Bronchial epithelial cell (primary cell): Measurements from ENCODE around the gene VHLL. TPM values are rescaled to one million over a fixed set of nuclear protein-coding genes. Genes with fewer than 3 reads are reported as not detected.
A peak's percentile ranks its signal among the peaks of the same experiment; 100 is the strongest.
"Not testable (repeated sequence)": the region's sequence is repeated elsewhere in the genome, so short reads cannot be mapped to it uniquely, and the experiment has no call there.

Experiments used
- DNase-seq: peaks from one replicate; pipeline ENCODE4 v3.0.0-alpha.2; 2010; ENCODE audit warnings: low read depth
- FAIRE-seq: peaks from 2 replicates; lab custom pipeline; 2011; peaks lifted over from hg19 to GRCh38; lab: Jason Lieb, UNC
- H3K27me3 ChIP-seq: 2 replicates; pipeline ENCODE4 v1.5.1; 2011; ENCODE audit warnings: low read length; ENCODE audit not compliant: control insufficient read depth, insufficient read depth
- H3K36me3 ChIP-seq: 2 replicates; pipeline ENCODE4 v1.5.1; 2011; ENCODE audit warnings: low read length; ENCODE audit not compliant: control insufficient read depth, insufficient read depth
- H3K4me3 ChIP-seq: 2 replicates; pipeline ENCODE4 v1.5.1; 2011; ENCODE audit warnings: mild to moderate bottlenecking, low read depth, low read length, control low read depth
- CTCF ChIP-seq: IDR thresholded peaks from 2 replicates; pipeline ENCODE4 v1.5.1; 2011; ENCODE audit warnings: mild to moderate bottlenecking, moderate library complexity, low read length, control low read depth, inconsistent platforms; ENCODE audit not compliant: insufficient read depth, severe bottlenecking
- total RNA-seq: library from RNA; depleted of rRNA; stranded (reverse); fragments of >200 nt; gene quantifications from 2 replicates; pipeline ENCODE4 v1.2.1, GENCODE V29; 2014

VHLL gene
- 0.26 and 0.77 TPM in 2 replicates for total RNA-seq

DNA sequence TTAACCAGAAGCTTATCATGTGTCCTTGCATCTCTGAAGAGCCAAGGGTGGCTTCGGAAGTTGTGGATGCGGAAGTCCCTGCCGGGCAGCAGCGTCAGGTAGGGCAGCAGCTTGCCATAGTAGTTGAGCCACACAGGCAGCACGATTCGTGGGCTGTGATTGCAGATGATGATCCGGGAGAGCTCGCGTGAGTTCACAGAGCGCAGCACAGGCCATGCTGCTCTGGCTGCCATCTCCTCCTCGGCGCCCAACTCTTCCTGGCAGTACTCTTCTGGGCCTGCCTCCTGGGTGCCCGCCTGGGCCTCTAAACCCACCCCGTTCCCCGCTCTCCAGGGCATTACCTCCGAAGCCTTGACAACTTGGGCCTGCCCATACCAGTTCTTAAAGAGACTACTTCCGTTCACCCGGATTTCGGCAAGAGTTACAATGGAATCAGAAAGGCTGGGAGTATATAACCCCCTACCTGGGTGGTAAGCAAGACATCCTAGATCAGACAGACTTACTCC, at the start of gene VHLL:
Gene VHLL, minus strand, starts transcription at position 456 of the 506 bp plus-strand sequence. Its CDS starts 118 bp downstream, at position 338.
- Histone ChIP-seq H3K27me3 (no peaks in the 10 kb centered on the region), H3K4me3 (no peak within 1 kb of the TSS), H3K36me3 (peaks cover 1% of the 10 kb centered on the region)
- FAIRE-seq: no peak
- TF ChIP-seq CTCF: no peak
- no peak for DNase-seq

- FAIRE-seq: no peak
- Histone ChIP-seq H3K4me3 (no peak overlapping the region), H3K27me3 (no peaks in the 10 kb centered on the region), H3K36me3 (no peaks in the 10 kb centered on the region)
- no peak for TF ChIP-seq CTCF
- DNase-seq: no peak
Observed at GRCh38 chr1:156347331-156347730, 48.2 kb upstream of the VHLL start.

- H3K27me3 ChIP-seq: no peaks in the 10 kb centered on the region
- DNase-seq (no peak), FAIRE-seq (no peak)
- no peaks in the 10 kb centered on the region for H3K36me3 ChIP-seq
- TF ChIP-seq CTCF: no peak
- no peak overlapping the region for H3K4me3 ChIP-seq
Observed at GRCh38 chr1:156346636-156347035, 47.5 kb upstream of the VHLL start.

DNA sequence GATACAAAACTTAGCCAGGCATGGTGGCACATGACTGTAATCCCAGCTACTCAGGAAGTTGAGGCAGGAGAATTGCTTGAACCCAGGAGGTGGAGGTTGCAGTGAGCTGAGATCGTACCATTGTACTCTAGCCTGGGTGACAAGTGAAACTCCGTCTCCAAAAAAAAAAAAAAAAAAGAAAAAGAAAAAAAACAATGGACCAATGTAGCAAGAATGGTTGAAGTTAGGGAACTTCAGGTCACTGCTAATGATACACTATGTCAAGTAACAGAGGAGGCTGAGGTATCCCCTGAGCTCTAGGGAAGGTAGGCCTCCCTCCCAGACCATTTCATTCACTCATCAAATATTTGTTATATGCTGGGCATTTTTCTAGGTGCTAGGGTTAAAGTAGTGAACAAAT, 46.9 kb upstream of the VHLL start:
- not testable (repeated sequence) for H3K27me3 ChIP-seq, FAIRE-seq, DNase-seq, H3K36me3 ChIP-seq, H3K4me3 ChIP-seq

DNA sequence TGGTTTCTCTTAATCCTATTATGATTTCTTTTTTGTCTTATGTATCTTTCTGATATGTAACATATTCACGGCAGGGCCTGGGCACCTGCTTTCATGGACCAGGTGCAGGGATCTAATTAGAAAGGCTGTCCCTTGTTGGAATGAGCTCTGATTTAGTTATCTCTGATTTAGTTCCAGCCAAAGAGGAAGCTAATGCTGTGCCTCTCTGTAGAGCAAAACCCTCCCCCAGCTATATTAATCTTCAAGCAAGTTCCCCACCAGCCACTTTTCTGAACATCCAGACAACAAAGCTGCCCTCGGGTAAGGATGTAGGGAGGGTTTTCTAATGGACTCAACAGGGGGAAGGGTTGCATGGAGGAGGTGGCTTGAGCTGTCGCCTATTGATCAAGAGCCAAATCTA, 45.3 kb upstream of the VHLL start:
- Histone ChIP-seq H3K36me3 (no peaks in the 10 kb centered on the region), H3K27me3 (no peaks in the 10 kb centered on the region), H3K4me3 (no peak overlapping the region)
- DNase-seq: no peak
- FAIRE-seq: no peak
- TF ChIP-seq CTCF: no peak

GRCh38 chr1:156342166-156342955, 43.3 kb upstream of the VHLL start:
- Histone ChIP-seq H3K27me3 (no peaks in the 10 kb centered on the region), H3K36me3 (no peaks in the 10 kb centered on the region), H3K4me3 (no peak overlapping the region)
- FAIRE-seq (no peak), DNase-seq (peak; percentile 11)
- TF ChIP-seq CTCF: no peak
